NK-92 treated with Interleukin-12 subunit alpha and Interleukin-12 subunit beta, amount 100 ng/mL, for 24 hours (cell line): ENCODE results near the gene PKN3.
"Not testable (repeated sequence)": the region's sequence is repeated elsewhere in the genome, so short reads cannot be mapped to it uniquely, and the experiment has no call there.

Experiments used
- DNase-seq: peaks from one replicate; lab custom pipeline; 2025; lab: John Stamatoyannopoulos, UW

The PKN3 gene

DNA sequence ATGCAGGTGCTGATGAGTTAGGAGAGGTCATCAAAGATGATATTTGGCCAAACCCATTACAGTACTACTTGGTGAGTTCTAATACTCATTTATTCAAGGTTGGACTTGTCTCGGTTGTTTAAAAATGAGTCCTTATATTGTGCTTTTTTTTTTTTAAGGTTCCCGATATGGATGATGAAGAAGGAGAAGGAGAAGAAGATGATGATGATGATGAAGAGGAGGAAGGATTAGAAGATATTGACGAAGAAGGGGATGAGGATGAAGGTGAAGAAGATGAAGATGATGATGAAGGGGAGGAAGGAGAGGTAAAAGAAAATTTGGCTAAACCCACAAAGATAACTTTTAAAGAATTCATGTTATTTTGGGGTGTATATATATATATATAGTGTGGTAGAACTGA lies 8.6 kb upstream of the PKN3 start:
- DNase-seq: not testable (repeated sequence)

- DNase-seq: no peak
Measured at GRCh38 chr9:128694344-128694743, 8.0 kb upstream of the PKN3 start.

DNA sequence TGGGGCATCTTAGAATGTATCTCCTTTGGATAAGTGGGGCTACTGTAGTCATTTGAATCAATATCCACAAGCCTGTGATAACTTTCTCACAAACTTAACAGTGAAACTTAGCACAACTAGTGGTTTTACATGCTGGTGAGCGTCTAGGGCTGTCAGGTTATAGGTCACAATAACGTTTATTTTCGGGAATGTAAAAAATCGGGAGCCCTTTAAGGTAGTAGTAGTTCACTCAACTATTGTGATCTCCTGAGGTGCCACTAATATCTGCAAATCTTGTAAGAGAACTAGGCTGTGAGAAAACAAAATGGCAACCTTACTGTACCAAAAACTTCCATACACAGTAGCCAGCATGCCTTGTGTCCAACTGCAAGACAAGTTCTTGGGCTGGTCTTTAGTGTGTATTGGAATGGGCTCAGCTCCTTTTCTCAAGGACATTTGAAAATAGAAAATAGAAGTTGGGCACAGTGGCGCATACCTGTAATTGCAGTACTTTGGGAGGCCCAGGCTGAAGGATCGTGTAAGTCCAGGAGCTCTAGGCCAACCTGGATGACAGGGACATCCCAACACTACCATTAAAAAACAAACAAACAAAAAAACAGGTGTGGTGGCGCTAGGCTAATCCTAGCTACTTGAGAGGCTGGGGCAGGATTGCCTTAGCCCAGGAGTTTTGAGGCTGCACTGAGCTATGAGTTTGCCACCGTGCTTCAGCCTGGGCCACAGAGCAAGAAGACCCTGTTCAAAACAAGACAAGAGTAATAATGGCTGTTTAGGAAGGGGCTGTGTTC lies 5.2 kb upstream of the PKN3 start:
- DNase-seq: no peak

DNA sequence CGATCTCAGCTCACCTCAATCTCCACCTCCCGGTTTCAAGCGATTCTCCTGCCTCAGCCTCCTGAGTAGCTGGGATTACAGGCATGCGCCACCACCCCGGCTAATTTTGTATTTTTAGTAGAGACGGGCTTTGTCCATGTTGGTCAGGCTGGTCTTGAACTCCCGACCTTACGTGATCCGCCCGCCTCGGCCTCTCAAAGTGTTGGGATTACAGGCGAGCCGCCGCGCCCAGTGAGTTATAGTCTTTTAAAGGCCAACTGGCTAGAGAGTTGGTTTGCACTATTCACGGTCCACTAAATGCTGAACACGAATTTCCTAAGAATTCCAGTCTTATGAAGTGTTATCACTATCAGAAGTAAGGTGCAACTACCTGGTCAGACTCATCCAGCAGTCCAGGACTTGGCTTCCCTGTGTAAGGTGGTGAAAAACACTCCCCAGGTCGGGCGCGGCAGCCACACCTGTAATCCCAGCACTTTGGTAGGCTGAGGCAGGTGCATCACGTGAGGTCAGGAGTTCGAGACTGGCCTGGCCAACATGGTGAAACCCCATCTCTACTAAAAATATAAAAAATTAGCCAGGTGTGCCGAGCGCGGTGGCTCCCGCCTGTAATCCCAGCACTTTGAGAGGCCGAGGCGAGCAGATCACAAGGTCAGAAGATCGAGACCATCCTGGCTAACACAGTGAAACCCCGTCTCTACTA lies 3.1 kb upstream of the PKN3 start:
- not testable (repeated sequence) for DNase-seq

- DNase-seq: no peak
Measured at GRCh38 chr9:128701227-128701854, 962 bp upstream of the PKN3 start.

DNA sequence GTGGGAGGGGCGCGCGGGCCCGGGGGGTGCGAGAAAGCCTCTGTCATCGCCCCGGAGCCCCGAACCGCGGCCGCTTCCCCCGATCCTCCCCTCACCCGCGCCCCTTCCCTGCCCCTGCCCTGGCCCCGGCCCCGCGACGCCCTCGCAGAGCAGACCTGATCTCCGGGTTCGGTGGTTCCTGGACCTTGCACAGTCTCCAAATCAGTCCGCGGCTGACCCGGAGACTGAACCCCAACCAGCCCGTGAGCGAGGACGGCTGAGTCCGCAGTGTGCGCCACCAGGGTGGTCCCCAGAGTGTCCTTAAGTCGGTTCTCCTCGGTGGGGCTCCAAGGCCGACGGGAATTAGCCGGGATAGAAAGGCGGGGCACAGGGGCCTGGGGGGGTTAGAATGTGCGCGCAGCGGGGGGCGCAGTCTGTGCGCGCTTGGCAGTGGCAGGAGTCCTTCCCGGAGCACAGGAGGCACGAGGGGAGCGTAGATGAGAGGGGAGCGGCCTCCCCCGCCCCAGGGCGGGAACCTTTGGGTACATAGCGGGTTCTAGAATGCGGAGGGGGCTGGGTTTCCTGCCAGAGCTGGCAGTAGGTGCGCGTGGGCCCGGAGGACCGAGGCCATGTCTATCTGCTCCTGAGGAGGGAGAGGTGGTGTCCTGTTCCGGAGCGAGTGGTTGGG lies 779 bp downstream of the PKN3 start:
- DNase-seq: no peak

GRCh38 chr9:128703616-128704355 lies 1.5 kb downstream of the PKN3 start:
- no peak for DNase-seq

DNA sequence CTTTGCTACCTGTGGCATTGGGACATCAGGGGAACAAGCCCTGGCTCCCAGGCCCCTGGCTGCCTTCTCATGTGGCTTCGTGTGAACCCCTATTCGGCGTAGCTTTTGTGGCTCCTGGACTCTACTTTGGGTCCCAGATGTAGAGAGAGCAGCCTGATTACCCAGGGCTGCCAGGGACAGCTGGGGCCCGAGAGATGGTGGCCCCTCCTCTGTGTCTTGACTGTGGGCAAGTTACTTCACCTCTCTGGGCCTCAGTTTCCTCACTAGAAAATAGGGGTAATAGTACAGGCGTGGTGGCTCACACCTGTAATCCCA lies 2.0 kb downstream of the PKN3 start:
- no peak for DNase-seq

DNA sequence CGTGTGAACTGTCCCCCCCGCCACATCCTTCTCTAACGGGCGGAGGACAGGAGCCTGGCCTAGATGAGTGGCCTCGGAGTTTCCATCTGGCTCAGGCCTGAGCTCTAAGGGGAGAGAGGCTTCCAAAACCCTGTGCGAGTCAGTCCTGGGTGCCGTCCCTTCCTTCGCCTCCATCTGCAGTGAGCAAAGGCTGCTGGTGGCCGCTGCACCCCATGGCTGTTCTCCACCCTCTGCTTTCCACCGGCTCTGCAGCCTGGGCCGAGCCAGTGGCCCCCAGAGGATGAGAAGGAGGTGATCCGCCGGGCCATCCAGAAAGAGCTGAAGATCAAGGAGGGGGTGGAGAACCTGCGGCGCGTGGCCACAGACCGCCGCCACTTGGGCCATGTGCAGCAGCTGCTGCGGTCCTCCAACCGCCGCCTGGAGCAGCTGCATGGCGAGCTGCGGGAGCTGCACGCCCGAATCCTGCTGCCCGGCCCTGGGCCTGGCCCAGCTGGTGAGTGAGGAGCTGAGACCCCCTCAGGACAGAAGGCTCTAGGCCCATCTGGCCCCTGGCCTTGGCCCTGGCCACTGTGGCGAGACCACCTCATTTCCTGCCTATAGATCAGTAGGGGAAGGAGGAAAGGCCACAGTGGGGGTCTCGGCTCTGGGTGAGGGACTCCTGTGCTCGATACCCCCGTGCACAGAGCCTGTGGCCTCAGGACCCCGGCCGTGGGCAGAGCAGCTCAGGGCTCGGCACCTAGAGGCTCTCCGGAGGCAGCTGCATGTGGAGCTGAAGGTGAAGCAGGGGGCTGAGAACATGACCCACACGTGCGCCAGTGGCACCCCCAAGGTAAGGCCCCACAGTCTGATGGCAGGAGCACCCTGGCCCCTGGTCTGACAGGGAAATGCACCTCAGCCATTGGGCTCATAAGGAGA lies 3.0 kb downstream of the PKN3 start:
- no peak for DNase-seq

- DNase-seq: no peak
Measured at GRCh38 chr9:128706045-128706444, 3.7 kb downstream of the PKN3 start.

GRCh38 chr9:128706671-128707381 lies 4.5 kb downstream of the PKN3 start:
- DNase-seq: no peak

DNA sequence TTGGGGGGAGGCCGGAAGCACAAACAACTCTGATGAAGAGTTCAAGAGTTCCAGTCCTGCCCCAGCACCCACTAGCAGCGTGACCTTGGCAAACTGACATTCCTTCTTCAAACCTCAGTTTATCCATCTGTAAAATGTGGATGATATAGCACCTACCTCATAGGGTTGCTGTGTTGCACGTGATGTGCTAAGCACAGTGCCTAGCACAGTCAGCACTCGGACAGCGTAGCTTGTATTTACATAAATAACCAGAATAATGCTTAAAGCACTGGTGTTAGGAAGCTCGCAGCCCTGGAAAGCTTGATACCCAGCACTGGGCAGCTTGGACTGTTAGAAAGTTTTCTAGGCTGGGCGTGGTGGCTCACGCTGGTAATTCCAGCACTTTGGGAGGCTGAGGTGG lies 5.1 kb downstream of the PKN3 start:
- no peak for DNase-seq

DNA sequence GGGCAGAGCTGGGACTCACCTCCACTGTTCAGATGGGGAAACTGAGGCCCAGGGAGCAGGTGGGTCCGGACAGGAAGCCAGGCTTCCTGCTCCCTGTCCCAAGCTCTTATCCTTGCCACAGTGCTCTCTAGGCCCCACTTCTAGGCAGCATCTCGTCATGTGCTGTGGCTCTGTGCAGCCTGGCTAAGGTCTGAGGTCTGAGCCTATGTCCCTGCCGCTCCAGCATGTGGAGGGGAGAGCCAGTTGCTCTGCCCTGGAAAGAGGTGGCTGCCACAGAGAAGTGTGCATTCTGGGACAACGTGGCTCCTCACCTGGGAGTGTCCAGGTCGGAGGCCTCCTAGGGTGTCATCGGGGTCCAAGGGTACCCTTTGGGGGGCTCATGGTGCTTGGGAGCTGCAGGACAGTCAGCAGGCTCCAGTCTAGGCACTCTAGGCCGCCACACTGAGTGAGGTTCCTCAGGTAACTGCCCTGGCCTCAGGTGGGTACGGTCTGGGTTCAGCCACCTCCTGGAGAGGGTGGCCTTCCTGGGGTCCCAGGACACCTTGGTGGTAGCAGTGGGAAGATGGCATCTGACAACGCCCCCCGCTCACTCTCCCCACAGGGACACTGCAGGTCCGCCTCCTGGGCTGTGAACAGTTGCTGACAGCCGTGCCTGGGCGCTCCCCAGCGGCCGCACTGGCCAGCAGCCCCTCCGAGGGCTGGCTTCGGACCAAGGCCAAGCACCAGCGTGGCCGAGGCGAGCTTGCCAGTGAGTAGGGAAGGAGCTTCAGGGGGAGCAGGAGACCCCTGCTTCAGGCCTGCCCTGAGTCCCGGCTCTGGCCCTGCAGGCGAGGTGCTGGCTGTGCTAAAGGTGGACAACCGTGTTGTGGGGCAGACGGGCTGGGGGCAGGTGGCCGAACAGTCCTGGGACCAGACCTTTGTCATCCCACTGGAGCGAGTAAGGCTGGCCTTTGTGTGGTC lies 10.4 kb downstream of the PKN3 start:
- DNase-seq: no peak

- no peak for DNase-seq
Measured at GRCh38 chr9:128713411-128713780, 11.1 kb downstream of the PKN3 start.

- no peak for DNase-seq
Measured at GRCh38 chr9:128713941-128714573, 11.8 kb downstream of the PKN3 start.

DNA sequence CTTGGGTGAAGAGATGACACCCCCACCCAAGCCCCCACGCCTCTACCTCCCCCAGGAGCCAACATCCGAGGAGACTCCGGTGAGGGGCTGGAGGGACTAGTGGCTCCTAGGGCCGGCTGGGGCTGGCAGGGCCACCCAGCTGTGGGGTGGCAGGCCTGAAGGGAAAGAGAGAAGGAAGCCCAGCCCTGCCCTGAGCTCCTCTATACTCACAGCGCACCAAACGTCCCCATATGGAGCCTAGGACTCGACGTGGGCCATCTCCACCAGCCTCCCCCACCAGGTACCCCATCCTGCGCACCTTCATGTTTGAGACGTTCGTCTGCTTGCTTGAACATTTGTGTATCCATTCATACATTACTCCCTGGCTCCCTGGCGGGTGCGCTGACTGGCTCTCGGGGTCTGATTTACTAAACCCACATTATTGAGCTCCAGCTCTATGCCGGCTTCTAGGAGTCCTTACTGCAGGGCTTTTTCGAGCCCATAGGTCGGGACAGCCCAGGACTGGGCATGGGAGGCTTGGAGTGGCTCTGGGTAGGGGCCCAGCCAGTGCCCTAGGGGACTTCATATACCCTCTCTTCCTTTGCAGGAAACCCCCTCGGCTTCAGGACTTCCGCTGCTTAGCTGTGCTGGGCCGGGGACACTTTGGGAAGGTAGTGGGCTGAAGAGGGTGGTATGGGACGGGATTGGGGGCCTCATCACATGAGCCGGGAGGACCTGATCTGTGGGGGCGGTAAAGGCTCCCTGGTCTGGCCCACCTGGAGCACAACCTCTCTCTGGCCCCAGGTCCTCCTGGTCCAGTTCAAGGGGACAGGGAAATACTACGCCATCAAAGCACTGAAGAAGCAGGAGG lies 12.5 kb downstream of the PKN3 start:
- DNase-seq: no peak

DNA sequence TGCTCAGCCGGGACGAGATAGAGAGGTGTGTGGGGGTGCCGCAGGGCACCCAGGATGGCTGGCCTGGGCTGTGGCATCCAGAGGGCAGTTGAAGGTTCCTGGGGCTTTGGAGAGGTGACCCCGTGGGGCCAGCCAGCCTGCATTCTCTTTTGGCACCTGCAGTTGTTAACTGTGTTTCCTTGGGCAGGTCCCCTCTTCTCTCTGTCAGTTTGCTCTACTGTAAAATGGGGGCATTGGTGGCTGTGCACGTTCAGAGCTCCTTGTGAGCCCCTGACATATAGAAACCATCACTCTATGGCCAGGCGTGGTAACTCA lies 13.1 kb downstream of the PKN3 start:
- no peak for DNase-seq
